ENCODE data around the gene ADCK1. TPM values are rescaled to one million over a fixed set of nuclear protein-coding genes. Genes with fewer than 3 reads are reported as not detected.
A peak's percentile ranks its signal among the peaks of the same experiment; 100 is the strongest.

Gene ADCK1
- polyA plus RNA-seq, 1 donor from 2014 or later: 13.6 TPM

- TF ChIP-seq REST (IDR thresholded peaks at IDR 0.05; ENCODE audit: borderline replicate concordance) (no peak), TAF1 (IDR thresholded peaks at IDR 0.05; ENCODE audit: low read depth) (no peak)
Observed at GRCh38 chr14:77979666-77980351, 179.9 kb downstream of the ADCK1 start (continued).

DNA sequence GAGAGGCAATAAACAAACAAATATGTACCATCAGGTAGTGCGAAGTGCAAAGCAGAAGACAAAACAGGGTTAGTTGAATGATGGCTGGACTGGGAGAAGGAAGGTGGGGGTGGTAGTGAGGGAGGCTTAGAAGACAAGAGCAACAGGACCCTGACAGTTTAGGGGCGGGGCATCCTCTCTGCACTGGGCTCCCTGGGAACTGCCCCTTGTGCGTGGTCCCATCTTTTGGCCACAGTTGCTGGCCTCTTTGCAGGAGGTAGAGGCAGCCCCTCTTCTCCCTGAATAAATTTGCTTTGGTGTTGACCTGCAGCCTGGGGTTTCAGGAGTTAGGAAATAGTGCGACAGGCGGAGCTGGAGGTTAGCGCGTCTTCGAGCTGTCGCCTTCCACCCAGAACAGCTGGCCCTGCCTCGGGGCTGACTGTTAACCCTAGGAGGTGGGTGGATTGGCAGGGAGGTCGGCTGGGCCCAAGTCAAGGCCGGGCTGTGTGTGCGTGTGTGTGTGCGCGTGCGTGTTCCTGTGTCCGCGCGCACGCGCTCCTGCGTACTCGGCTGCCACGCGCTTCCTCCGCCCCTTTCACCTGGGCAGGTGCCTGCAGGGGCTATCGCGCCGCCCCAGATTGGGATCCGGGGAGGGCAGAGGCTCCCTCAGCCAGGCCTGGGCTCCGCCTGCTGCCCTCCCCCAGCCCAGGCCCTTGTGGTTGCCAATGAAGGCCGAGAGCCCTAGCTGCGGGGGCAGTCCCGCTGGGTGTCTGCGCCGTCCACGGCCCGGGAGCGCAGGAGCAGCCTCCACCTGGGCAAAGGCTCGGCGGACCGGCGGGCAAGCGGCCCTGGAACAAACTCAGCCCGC is 180.8 kb downstream of the ADCK1 start:
- Histone ChIP-seq H3K9me3 (ENCODE audit: low read length) (no peaks in the 10 kb centered on the region), H3K79me2 (replicated peaks; ENCODE audit: insufficient read depth, low read length) (no peaks in the 10 kb centered on the region), H3K9ac (ENCODE audit: low read length) (peak overlapping the region; percentile 12), H3K36me3 (ENCODE audit: insufficient read depth, low read length) (no peaks in the 10 kb centered on the region), H2AFZ (ENCODE audit: low read depth, low read length) (peak overlapping the region; percentile 4), H3K9me2 (ENCODE audit: insufficient read depth, low read length) (no peaks in the 10 kb centered on the region), H3K4me3 (ENCODE audit: low read length) (peak overlapping the region; percentile 55), H4K20me1 (ENCODE audit: insufficient read depth) (no peaks in the 10 kb centered on the region), H3K27ac (ENCODE audit: low read length) (no peak overlapping the region), H3K4me2 (ENCODE audit: low read length) (no peak overlapping the region), H3K27me3 (ENCODE audit: insufficient read depth, low read depth, low read length) (peaks cover 7% of the 10 kb centered on the region), H3F3A (ENCODE audit: insufficient read depth, low read length, poor library complexity, severe bottlenecking) (no peaks in the 10 kb centered on the region)
- no peak for TF ChIP-seq POLR2AphosphoS5 (IDR thresholded peaks at IDR 0.05)
- no peak for TF ChIP-seq TAF1 (IDR thresholded peaks at IDR 0.05; ENCODE audit: low read depth)
- TF ChIP-seq SMC3 (conservative IDR thresholded peaks at IDR 0.05; ENCODE audit: poor library complexity): no peak
- no peak for TF ChIP-seq EZH2 (IDR thresholded peaks at IDR 0.05; ENCODE audit: borderline replicate concordance, insufficient read depth, low read length, poor library complexity, severe bottlenecking)
- TF ChIP-seq EP300 (conservative IDR thresholded peaks at IDR 0.05; ENCODE audit: poor library complexity, severe bottlenecking): no peak
- no peak for TF ChIP-seq MXI1 (conservative IDR thresholded peaks at IDR 0.05; ENCODE audit: poor library complexity, severe bottlenecking)
- TF ChIP-seq CTCF (IDR thresholded peaks at IDR 0.05; ENCODE audit: poor library complexity, severe bottlenecking): no peak
- TF ChIP-seq RAD21 (conservative IDR thresholded peaks at IDR 0.05): no peak
- TF ChIP-seq REST (IDR thresholded peaks at IDR 0.05; ENCODE audit: borderline replicate concordance): no peak

Small RNA genes lying within 50 kb of the gene (small RNA-seq; reads per million reads assigned to genes)
- 0 to 1.2 (median 0) reads per million in 3 experiments for gene RF00019

Other genes with a start within 250 kb of the ADCK1 start
- gene SPTLC2, start 183.5 kb upstream of the ADCK1 start, polyA plus RNA-seq: 12.0 and 15.1 TPM in 2 replicates
- gene ALKBH1, start 92.1 kb upstream of the ADCK1 start, polyA plus RNA-seq: 20.4 and 20.8 TPM in 2 replicates
- gene SLIRP, start 92.0 kb upstream of the ADCK1 start, polyA plus RNA-seq: 592 and 697 TPM in 2 replicates
- 60.1 and 81.2 TPM in 2 replicates for gene SNW1, start 39.0 kb upstream of the ADCK1 start, polyA plus RNA-seq

Measured in neural cell (in vitro differentiated cells).